Activated CD8-positive, alpha-beta memory T cell treated with anti-CD3 and anti-CD28 coated beads, Interleukin-2, amount 50 U/mL, for 24 hours (primary cell): ENCODE results near the gene NPR3.
"Not testable (repeated sequence)": the region's sequence is repeated elsewhere in the genome, so short reads cannot be mapped to it uniquely, and the experiment has no call there.

Source experiments
- DNase-seq: peaks from one replicate; pipeline ENCODE4 v3.0.0-alpha.2; 2020; ENCODE audit errors: extremely low read depth

NPR3 gene

DNA sequence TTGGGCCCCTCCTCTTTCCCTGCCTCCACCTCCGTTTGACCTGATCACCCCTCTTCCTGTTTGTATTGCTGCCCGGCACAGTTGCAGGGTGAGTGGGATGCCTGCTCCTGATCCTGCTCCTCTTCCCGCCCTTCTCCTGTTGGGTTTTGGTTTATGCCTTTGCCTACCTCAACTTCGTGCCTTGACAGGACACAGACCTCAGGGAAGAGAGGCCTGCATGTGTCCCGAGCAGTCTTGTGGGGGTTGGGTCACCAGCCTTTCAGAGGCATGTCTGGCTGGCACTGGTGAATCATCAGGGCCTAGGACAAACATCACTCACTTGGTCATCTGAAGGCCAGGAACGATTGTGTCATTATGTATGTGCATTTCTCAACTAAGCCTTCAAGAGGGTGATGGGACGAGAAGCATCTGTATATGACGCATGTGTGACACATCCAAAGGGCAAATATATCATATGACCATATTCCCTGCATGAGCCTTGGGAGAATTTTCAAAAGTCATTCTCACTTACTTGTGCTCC is 56.9 kb downstream of the NPR3 start:
- no peak for DNase-seq

DNA sequence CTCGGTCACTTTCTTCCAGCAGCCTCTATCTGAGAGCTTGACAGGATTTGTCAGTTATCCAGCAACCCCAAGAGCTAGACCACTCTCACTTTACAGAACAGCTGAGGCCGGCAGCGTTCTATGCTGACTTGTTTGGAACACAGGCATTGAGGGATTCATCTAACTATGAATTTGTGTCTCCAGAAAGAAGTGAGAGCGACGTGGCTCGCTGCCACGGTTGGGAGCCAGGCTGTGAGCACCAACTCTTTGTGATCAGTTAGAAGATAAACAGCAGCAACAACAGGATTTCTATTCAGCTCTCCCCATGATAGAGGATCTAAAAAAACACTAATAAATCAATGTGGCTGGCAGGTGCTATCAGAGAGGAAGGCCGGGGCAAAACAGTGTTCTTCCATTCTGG is 58.6 kb downstream of the NPR3 start:
- no peak for DNase-seq

DNA sequence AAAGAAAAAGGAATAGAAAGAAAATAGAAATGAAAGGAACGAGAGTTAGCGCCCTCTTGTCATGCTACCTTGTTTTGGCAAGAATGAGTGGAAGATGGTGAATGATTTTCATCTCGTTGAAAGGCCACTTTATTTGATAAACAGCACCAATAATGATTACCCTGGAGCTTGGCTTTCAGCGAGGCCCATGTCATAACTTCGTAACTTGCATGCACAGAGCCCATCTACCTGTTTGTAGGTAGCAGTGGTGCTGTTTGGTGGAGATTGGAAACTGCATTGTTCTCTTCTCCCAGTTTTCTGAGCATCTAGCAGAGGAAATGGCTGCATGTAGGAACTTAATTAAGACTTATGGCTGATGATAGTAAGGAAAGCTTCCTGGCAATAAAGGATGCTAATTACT is 59.3 kb downstream of the NPR3 start:
- DNase-seq, result no peak

- no peak for DNase-seq
Observed at GRCh38 chr5:32771037-32771436, 59.9 kb downstream of the NPR3 start.

- no peak for DNase-seq
Observed at GRCh38 chr5:32773944-32774343, 62.8 kb downstream of the NPR3 start.

DNA sequence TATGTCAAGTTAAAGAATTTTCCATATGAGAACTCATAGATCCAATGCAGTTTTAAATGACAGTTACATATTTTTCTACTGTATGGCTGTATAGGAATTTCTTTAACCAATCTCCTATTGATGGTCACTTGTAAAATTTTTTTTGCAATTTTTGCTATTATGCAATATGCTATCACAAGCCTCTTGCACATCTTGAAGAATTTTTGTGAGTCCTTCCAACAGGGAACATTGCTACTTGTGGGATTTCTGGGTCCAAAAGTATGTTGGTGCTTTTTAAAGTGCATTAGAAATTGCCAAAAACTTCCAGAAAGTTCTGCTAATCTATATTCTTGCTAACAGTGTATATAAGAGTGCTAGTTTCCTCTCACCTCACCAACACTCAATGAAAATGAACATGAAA is 65.1 kb downstream of the NPR3 start:
- DNase-seq, result no peak

DNA sequence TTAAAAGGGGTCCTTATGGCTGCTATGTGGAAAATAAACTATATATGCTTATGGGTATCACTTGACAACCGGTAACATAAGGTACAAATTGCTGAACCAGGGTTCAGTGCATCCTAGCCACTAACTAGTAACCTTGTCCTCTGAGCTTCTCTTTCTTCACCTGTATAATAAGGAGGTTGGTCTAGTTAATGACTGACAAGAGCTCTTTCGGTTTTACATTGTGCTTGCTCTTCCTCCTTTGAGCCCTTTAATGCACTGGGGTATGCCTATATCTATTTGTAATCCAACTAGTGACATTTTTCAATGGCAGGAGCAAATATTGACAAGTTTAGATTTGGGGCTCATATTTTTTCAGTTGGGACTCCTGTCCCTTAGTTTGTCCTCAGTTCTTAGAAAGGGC is 66.1 kb downstream of the NPR3 start:
- no peak for DNase-seq

- no peak for DNase-seq
Observed at GRCh38 chr5:32777733-32778132, 66.6 kb downstream of the NPR3 start.

DNA sequence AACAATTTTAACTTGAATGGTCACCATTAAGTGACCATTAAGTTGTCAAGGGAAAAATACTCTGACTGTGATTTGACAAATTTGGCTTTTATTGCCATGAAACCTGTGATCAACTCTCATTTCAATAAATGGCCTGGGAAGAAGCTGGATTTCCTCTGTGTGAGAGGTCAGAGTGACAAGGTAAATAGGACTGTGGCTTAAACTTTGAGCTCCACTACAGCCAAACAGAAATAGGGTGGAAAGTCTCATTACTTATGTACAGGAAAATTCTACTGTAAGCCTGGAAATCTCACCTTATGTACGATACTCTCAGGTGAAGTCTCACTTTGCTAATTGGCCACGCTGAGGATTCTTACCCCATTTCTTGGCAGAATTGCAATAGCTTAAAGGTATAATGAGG is 67.3 kb downstream of the NPR3 start:
- DNase-seq, result no peak

DNA sequence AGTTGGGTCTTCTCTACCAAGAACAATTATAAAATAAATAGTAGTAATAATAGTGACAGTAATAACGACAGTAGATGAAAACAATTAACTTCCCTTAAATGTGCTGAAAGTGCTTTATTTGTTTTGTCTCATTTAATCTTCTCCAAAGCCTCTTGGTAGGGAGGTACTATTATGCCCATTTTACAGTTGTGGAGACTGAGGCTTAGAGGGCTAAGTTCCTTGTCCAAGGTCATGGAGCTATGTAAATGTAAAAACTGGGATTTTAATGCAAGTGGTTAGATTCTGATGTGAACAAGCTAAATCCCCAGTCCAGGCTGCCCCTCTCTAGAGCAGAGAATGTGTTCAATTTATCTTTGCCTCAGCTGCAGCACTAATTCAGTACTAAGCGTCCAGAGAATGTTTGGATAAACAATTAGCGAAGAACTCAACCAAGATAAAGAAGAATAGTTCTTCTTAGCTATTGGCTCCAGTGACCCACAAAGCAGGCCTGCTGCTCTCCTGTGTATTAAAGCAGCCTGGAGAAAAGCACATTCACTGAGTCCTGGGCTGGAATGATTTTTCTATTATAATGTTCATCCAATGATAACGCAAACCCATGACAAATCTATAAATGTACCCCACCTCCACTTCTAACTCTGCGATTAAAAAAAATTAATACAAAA is 68.8 kb downstream of the NPR3 start:
- no peak for DNase-seq

GRCh38 chr5:32780508-32780919 is 69.4 kb downstream of the NPR3 start:
- no peak for DNase-seq

GRCh38 chr5:32783661-32784060 is 72.5 kb downstream of the NPR3 start:
- no peak for DNase-seq

GRCh38 chr5:32785611-32786254 is 74.6 kb downstream of the NPR3 start:
- no peak for DNase-seq

DNA sequence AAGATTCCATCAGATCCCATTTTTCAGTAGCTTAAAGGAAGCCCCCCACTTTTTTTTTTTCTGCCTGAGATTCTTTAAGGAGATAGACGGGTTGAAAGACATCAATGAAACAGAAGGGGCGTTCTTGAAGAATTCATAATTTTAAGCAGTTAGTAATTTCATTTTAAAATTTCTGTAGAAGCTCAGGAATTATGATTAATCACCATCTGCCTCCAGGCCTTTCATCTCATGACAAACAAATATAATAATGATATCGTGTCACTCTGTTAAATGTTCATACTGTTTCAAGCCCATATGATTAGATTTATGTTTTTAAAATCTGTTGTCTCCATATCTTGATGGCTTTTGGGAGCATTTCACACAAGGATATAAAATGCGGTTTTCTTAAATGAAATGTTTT is 75.2 kb downstream of the NPR3 start:
- DNase-seq, result no peak

DNA sequence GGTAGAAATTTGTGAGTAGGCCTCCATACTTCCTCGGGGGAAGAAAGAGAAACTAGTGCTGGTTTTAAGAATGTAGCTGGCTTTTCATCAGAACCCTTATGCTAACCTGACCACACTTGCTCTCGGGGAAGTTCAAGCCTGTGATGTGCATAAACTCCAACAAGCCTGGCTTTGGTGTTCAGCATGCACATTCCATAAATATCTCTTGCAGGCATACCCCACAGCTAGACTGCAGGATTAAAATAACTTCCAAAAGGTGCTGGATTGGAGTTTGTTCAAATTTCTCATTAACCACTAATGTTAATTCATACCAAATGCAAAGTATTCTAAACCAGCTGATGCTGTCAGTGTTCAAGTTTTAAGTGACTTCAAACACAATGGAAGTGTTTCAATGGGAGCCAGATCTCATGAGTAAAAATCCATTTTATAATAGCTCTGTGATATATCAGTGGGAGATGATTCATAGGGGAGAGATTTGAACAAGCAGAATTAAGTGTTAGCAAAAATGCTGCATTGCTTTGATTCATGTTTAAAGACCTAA is 79.4 kb downstream of the NPR3 start:
- no peak for DNase-seq

GRCh38 chr5:32791536-32792243 is 80.6 kb downstream of the NPR3 start:
- DNase-seq, result no peak

DNA sequence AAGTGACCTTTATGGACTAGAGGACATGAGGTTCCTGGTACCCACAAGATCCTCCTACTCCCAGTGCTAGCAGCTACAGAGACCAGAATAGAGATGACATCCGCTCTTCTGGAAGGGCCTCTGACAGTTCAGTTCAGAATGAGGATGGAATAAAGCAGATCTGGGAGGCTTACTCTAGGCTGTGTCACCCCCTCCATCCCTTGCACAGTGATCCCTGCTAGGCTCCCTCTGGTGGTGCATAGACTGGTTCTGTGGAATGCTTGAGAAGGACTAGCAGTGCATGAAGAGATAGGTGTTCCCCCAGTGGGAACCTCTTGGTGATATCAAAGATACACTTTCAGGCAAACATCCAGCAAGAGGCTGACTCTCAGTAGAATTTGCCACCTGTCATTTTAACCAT is 83.0 kb downstream of the NPR3 start:
- DNase-seq, result no peak

DNA sequence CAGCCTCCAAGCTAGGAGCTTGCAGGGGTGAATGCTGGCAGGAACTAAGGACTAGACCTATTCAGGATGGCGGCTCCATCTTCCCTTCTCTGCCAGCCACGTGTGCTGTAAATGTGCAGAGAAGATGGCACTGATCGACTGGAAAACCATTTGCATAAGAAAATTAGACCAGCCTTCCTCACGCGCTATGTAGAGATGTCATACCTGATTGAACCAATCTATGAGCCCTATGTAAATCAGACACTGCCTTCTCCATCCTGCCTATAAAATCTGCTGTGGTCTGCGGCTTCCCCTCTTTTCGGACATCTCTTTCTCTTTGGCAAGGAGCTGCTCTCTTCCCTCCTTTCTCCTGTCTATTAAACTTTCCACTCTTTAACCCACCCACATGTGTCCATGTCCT is 91.6 kb downstream of the NPR3 start:
- DNase-seq, result no peak

- no peak for DNase-seq
Observed at GRCh38 chr5:32803656-32804055, 92.5 kb downstream of the NPR3 start.

GRCh38 chr5:32805462-32805861 is 94.3 kb downstream of the NPR3 start:
- DNase-seq, result not testable (repeated sequence)

- DNase-seq, result no peak
Observed at GRCh38 chr5:32805971-32806638, 95.0 kb downstream of the NPR3 start.

GRCh38 chr5:32808783-32809182 is 97.7 kb downstream of the NPR3 start:
- DNase-seq, result no peak
